Measurements from ENCODE around the gene PLEKHG3.

- no peak for TF ChIP-seq CTCF (CRISPR knock-in tag; IDR thresholded peaks at IDR 0.05)
- no peak for TF ChIP-seq ARNT (IDR thresholded peaks at IDR 0.05)
- no peak for TF ChIP-seq ZNF142 (CRISPR knock-in tag; IDR thresholded peaks at IDR 0.05)
These were observed 70.0 kb downstream of the PLEKHG3 start for GRCh38 chr14:64774272-64774671.
